Measurements from ENCODE around the gene ERMP1.

ERMP1 gene

DNA sequence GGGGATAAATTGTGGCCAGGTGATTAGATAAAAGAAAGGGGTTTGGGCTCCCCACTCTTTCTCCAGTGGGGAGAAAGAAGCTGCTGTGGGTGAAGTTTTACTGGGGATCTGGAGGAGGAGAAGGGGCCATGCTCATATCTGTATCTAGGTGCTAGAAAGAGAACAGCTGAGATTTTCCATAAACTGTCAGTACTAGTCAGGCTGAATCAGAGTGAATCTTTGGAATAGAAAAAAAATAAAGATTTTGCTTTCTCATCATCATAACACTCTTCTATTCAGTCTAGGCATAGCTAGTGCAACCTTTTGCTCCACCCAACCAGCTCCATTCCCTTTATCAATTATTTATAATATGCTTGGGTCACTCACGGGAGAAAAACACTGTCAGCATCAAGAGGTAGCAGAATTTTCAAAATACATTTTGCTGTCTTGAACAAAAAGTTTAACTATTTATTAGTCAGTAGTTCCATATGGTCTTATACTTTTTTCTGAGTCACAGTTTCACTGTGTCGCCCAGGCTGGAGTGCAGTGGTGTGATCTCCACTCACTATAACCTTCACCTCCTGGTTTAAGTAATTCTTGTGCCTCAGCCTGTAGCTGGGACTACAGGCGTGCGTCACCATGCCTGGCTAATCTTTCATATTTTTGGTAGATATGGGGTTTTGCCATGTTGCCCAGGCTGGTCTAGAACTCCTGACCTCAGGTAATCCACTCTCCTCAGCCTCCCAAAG is 21.3 kb upstream of the ERMP1 start:
- Histone ChIP-seq H3K4me2 (ENCODE audit: low read depth, low read length, poor library complexity, severe bottlenecking) (no peak overlapping the region), H3K9me3 (ENCODE audit: insufficient read depth, low read depth, low read length) (no peaks in the 10 kb centered on the region), H3K27me3 (ENCODE audit: insufficient read depth, low read length, poor library complexity, severe bottlenecking) (no peaks in the 10 kb centered on the region), H3K79me2 (ENCODE audit: insufficient read depth, low read length) (no peaks in the 10 kb centered on the region), H3K9me2 (replicated peaks; ENCODE audit: low read depth, low read length) (no peaks in the 10 kb centered on the region), H3K9ac (ENCODE audit: low read depth, low read length, poor library complexity, severe bottlenecking) (no peak overlapping the region), H3K4me1 (ENCODE audit: insufficient read depth, low read length, poor library complexity, severe bottlenecking) (peaks cover 50% of the 10 kb centered on the region), H3K36me3 (ENCODE audit: insufficient read depth, low read length) (no peaks in the 10 kb centered on the region), H3K4me3 (ENCODE audit: low read length, poor library complexity, severe bottlenecking) (no peak overlapping the region), H3F3A (ENCODE audit: low read depth) (peaks cover 5% of the 10 kb centered on the region; the same call in 1 of the 2 replicates), H2AFZ (ENCODE audit: low read length) (no peak overlapping the region), H4K20me1 (ENCODE audit: insufficient read depth, low read length, poor library complexity, severe bottlenecking) (no peaks in the 10 kb centered on the region)
- no peak for TF ChIP-seq EZH2phosphoT487 (IDR thresholded peaks at IDR 0.05; ENCODE audit: borderline replicate concordance)
- TF ChIP-seq, protein P1, sequence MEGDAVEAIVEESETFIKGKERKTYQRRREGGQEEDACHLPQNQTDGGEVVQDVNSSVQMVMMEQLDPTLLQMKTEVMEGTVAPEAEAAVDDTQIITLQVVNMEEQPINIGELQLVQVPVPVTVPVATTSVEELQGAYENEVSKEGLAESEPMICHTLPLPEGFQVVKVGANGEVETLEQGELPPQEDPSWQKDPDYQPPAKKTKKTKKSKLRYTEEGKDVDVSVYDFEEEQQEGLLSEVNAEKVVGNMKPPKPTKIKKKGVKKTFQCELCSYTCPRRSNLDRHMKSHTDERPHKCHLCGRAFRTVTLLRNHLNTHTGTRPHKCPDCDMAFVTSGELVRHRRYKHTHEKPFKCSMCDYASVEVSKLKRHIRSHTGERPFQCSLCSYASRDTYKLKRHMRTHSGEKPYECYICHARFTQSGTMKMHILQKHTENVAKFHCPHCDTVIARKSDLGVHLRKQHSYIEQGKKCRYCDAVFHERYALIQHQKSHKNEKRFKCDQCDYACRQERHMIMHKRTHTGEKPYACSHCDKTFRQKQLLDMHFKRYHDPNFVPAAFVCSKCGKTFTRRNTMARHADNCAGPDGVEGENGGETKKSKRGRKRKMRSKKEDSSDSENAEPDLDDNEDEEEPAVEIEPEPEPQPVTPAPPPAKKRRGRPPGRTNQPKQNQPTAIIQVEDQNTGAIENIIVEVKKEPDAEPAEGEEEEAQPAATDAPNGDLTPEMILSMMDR (conservative IDR thresholded peaks at IDR 0.05; ENCODE audit: low read length) = no peak

DNA sequence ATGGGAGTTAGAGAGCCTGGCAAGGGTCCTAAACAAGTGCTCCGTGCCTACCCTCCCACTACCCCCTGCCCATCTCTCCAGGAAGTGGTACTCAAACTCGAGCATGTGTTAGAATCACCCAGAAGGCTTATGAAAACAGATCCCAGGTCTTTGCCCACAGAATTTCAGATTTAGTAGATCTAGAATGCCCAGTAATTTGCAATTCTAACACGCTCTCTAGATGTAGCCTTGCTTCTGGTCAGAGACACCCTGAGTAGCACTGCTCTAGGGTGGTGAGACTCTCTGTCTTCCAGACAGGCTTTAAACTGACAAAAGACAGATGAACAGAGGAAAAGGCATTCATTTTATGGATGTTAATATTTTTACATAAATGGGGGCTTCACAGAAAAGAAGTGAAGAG is 20.7 kb upstream of the ERMP1 start:
- H3K9ac ChIP-seq (ENCODE audit: low read depth, low read length, poor library complexity, severe bottlenecking) = no peak overlapping the region
- H3K27me3 ChIP-seq (ENCODE audit: insufficient read depth, low read length, poor library complexity, severe bottlenecking) = no peaks in the 10 kb centered on the region
- H3K9me3 ChIP-seq (ENCODE audit: insufficient read depth, low read depth, low read length) = no peaks in the 10 kb centered on the region
- peak overlapping the region; percentile 3 for H2AFZ ChIP-seq (ENCODE audit: low read length)
- H3K4me2 ChIP-seq (ENCODE audit: low read depth, low read length, poor library complexity, severe bottlenecking) = no peak overlapping the region
- H3K4me1 ChIP-seq (ENCODE audit: insufficient read depth, low read length, poor library complexity, severe bottlenecking) = peaks cover 54% of the 10 kb centered on the region
- H4K20me1 ChIP-seq (ENCODE audit: insufficient read depth, low read length, poor library complexity, severe bottlenecking) = no peaks in the 10 kb centered on the region
- no peak overlapping the region for H3K4me3 ChIP-seq (ENCODE audit: low read length, poor library complexity, severe bottlenecking)
- no peaks in the 10 kb centered on the region for H3K79me2 ChIP-seq (ENCODE audit: insufficient read depth, low read length)
- peaks cover 5% of the 10 kb centered on the region; the same call in 1 of the 2 replicates for H3F3A ChIP-seq (ENCODE audit: low read depth)
- H3K36me3 ChIP-seq (ENCODE audit: insufficient read depth, low read length) = no peaks in the 10 kb centered on the region
- no peak for TF ChIP-seq EZH2phosphoT487 (IDR thresholded peaks at IDR 0.05; ENCODE audit: borderline replicate concordance)
- TF ChIP-seq, protein P1 (conservative IDR thresholded peaks at IDR 0.05; ENCODE audit: low read length) = no peak
- H3K9me2 ChIP-seq (replicated peaks; ENCODE audit: low read depth, low read length) = no peaks in the 10 kb centered on the region

DNA sequence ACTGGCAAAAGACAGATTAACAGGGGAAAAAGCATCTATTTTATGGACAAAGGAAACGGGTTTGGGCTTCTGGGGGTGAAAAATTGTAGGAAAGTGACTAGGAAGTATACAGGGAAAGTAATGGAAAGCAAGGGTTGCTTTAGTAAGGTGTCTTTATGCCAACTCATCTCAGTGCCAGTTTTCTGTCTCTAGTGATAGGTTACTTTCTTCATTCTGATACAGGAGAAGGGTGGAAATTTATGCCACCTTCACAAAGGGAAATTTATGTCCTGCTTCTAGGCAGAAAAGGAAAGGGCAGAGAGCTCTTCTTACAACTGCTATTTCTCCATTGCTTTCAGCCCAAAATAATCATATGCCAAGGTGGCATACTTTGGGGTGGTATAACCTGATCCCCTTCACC is 20.1 kb upstream of the ERMP1 start:
- Histone ChIP-seq H2AFZ (ENCODE audit: low read length) (peak overlapping the region; percentile 3), H3K36me3 (ENCODE audit: insufficient read depth, low read length) (no peaks in the 10 kb centered on the region), H3K79me2 (ENCODE audit: insufficient read depth, low read length) (no peaks in the 10 kb centered on the region), H3F3A (ENCODE audit: low read depth) (peaks cover 5% of the 10 kb centered on the region; the same call in 1 of the 2 replicates), H3K4me1 (ENCODE audit: insufficient read depth, low read length, poor library complexity, severe bottlenecking) (peaks cover 55% of the 10 kb centered on the region), H3K9me2 (replicated peaks; ENCODE audit: low read depth, low read length) (no peaks in the 10 kb centered on the region), H3K9ac (ENCODE audit: low read depth, low read length, poor library complexity, severe bottlenecking) (no peak overlapping the region), H3K27me3 (ENCODE audit: insufficient read depth, low read length, poor library complexity, severe bottlenecking) (no peaks in the 10 kb centered on the region), H4K20me1 (ENCODE audit: insufficient read depth, low read length, poor library complexity, severe bottlenecking) (no peaks in the 10 kb centered on the region), H3K4me2 (ENCODE audit: low read depth, low read length, poor library complexity, severe bottlenecking) (no peak overlapping the region), H3K4me3 (ENCODE audit: low read length, poor library complexity, severe bottlenecking) (no peak overlapping the region), H3K9me3 (ENCODE audit: insufficient read depth, low read depth, low read length) (no peaks in the 10 kb centered on the region)
- TF ChIP-seq, protein P1 (conservative IDR thresholded peaks at IDR 0.05; ENCODE audit: low read length) = no peak
- no peak for TF ChIP-seq EZH2phosphoT487 (IDR thresholded peaks at IDR 0.05; ENCODE audit: borderline replicate concordance)

Data from Loucy (cell line).